Thyroid gland (tissue), 4 donors: ENCODE data around the gene XCL1.

Experiments used
- CTCF ChIP-seq, 6 experiments: fragments of 200-600 bp in 3 of 6; fragments of 450-650 bp in 3 of 6; sonication (generic) in 3 of 6; IDR thresholded peaks; one replicate each; pipeline ENCODE4 v1.5.1; 2016 to 2019; ENCODE audit warnings: antibody characterized with exemption in 6 of 6, mild to moderate bottlenecking in 2 of 6, inconsistent platforms in 1 of 6, moderate library complexity in 1 of 6
- POLR2A ChIP-seq, 2 donors: fragments of 450-650 bp; IDR thresholded peaks; one replicate each; pipeline ENCODE4 v1.6.1; 2017; ENCODE audit warnings: antibody characterized with exemption in 2 of 2, mild to moderate bottlenecking in 2 of 2, moderate library complexity in 1 of 2

GRCh38 chr1:168629466-168629865 is 53.1 kb downstream of the XCL1 start:
- TF ChIP-seq POLR2A (IDR thresholded peaks at IDR 0.05) = no peak
- TF ChIP-seq CTCF (IDR thresholded peaks at IDR 0.05) = no peak
